ENCODE data around the gene CXCR1. TPM values are rescaled to one million over a fixed set of nuclear protein-coding genes. Genes with fewer than 3 reads are reported as not detected.

CXCR1 gene
- total RNA-seq, 1 donor from 2014 or later = 0.52 TPM

DNA sequence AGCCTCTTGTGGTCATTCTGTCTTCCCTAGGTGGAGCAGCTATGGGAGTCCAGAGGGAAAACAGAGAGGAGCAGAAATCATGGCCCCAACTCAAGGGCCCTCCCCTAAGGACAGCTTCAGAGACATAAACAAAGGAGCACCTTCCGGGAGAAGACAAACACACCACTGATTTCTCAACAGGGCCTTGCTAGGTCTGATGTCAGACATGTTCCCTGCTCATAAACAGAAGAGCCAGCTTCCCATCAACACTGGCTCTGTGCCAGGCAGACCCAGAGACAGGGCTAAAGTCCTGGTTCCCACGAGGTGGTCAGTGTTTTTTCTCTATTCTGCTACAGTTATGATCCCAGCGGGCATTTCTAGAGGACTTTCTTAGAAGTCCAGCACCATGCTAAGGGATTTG lies 21.6 kb downstream of the CXCR1 start:
- no peak overlapping the region for H3K27ac ChIP-seq (ENCODE audit: low read depth, low read length)
- no peak overlapping the region for H3K4me3 ChIP-seq (ENCODE audit: low read length in 3 of 3)
- no peaks in the 10 kb centered on the region for H3K9me3 ChIP-seq (ENCODE audit: control insufficient read depth in 3 of 3, low read length in 3 of 3)
- H3K36me3 ChIP-seq (ENCODE audit: control insufficient read depth in 3 of 3, insufficient read depth in 3 of 3, low read length in 3 of 3) = no peaks in the 10 kb centered on the region
- peaks cover 0 to 14% (median 0%) of the 10 kb centered on the region in 3 donors for H3K27me3 ChIP-seq (ENCODE audit: control insufficient read depth in 3 of 3, insufficient read depth in 3 of 3, low read length in 3 of 3)
- no peaks in the 10 kb centered on the region for H3K4me1 ChIP-seq (ENCODE audit: control insufficient read depth in 3 of 3, insufficient read depth in 3 of 3, low read length in 3 of 3)
- no peak overlapping the region for H3K9ac ChIP-seq (ENCODE audit: low read depth in 1 of 3, low read length in 3 of 3)

DNA sequence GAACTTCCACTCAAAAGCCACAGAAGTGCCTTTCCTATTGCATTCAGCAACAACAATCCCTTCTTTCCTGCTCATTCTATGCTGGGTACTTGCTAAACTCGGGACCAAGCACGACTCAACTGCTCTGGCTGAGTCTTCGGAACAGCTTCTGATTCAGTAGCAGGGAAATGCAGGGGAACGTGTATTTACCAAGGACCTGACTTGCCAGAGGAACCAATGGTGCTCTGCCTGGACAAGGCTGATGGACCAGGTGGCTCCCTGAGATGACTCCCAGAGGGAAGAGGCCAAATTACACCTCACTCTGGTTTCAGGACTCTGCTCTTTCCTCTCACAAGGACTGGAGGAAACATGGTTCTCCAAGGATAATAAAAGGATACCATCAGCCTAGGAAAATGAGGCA lies 28.7 kb downstream of the CXCR1 start:
- Histone ChIP-seq H3K27ac (ENCODE audit: low read depth, low read length) (no peak overlapping the region), H3K4me1 (ENCODE audit: control insufficient read depth in 3 of 3, insufficient read depth in 3 of 3, low read length in 3 of 3) (no peaks in the 10 kb centered on the region), H3K9me3 (ENCODE audit: control insufficient read depth in 3 of 3, low read length in 3 of 3) (no peaks in the 10 kb centered on the region), H3K27me3 (ENCODE audit: control insufficient read depth in 3 of 3, insufficient read depth in 3 of 3, low read length in 3 of 3) (peaks cover 16 to 33% (median 31%) of the 10 kb centered on the region in 3 donors), H3K36me3 (ENCODE audit: control insufficient read depth in 3 of 3, insufficient read depth in 3 of 3, low read length in 3 of 3) (no peaks in the 10 kb centered on the region), H3K4me3 (ENCODE audit: low read length in 3 of 3) (no peak overlapping the region), H3K9ac (ENCODE audit: low read depth in 1 of 3, low read length in 3 of 3) (no peak overlapping the region)

DNA sequence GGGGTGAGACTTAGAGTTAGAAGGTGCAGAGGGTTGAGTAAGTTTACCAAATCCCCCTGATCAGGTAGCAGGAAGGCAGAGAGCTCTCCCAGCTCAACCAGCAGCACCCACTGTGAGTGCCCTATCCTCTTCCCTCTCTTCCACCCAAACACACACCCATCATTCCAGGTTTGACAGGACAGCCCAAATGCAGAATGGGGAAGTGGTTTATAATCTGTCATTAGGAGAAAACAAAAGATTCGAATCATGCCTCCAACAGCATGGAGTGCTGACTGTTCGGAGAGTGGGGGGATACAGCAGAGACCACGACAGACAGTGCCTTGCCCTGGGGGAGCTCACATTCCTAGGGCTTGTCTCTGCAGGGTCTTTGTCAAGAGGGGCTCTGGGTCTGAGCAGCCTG lies 29.2 kb downstream of the CXCR1 start:
- no peak overlapping the region for H3K4me3 ChIP-seq (ENCODE audit: low read length in 3 of 3)
- H3K27me3 ChIP-seq (ENCODE audit: control insufficient read depth in 3 of 3, insufficient read depth in 3 of 3, low read length in 3 of 3) = peaks cover 16 to 31% (median 29%) of the 10 kb centered on the region in 3 donors
- H3K9ac ChIP-seq (ENCODE audit: low read depth in 1 of 3, low read length in 3 of 3) = no peak overlapping the region
- no peak overlapping the region for H3K27ac ChIP-seq (ENCODE audit: low read depth, low read length)
- H3K9me3 ChIP-seq (ENCODE audit: control insufficient read depth in 3 of 3, low read length in 3 of 3) = no peaks in the 10 kb centered on the region
- H3K4me1 ChIP-seq (ENCODE audit: control insufficient read depth in 3 of 3, insufficient read depth in 3 of 3, low read length in 3 of 3) = no peaks in the 10 kb centered on the region
- no peaks in the 10 kb centered on the region for H3K36me3 ChIP-seq (ENCODE audit: control insufficient read depth in 3 of 3, insufficient read depth in 3 of 3, low read length in 3 of 3)

DNA sequence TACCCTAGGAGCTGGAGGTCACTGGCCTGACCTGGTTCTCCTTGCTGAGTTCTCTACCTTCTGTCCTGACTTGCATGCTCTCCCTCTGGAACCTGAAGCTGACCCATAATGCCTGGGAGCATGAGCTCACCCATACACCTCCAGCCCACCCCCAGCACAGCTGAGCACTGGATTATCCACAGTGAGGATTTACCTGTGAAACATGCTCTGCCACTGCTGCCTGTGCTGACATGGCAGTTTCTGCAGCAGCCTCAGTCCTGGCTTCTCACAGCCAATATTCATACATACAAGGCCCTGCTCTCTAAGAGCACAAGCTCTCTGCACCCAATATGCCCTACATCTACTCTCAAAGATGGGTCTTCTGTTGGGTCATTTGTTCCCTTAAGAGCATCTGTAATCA lies 35.9 kb downstream of the CXCR1 start:
- peaks cover 8 to 14% (median 9%) of the 10 kb centered on the region in 3 donors for H3K27me3 ChIP-seq (ENCODE audit: control insufficient read depth in 3 of 3, insufficient read depth in 3 of 3, low read length in 3 of 3)
- H3K4me1 ChIP-seq (ENCODE audit: control insufficient read depth in 3 of 3, insufficient read depth in 3 of 3, low read length in 3 of 3) = no peaks in the 10 kb centered on the region
- H3K4me3 ChIP-seq (ENCODE audit: low read length in 3 of 3) = no peak overlapping the region
- H3K9ac ChIP-seq (ENCODE audit: low read depth in 1 of 3, low read length in 3 of 3) = no peak overlapping the region
- no peaks in the 10 kb centered on the region for H3K36me3 ChIP-seq (ENCODE audit: control insufficient read depth in 3 of 3, insufficient read depth in 3 of 3, low read length in 3 of 3)
- H3K27ac ChIP-seq (ENCODE audit: low read depth, low read length) = no peak overlapping the region
- H3K9me3 ChIP-seq (ENCODE audit: control insufficient read depth in 3 of 3, low read length in 3 of 3) = no peaks in the 10 kb centered on the region

DNA sequence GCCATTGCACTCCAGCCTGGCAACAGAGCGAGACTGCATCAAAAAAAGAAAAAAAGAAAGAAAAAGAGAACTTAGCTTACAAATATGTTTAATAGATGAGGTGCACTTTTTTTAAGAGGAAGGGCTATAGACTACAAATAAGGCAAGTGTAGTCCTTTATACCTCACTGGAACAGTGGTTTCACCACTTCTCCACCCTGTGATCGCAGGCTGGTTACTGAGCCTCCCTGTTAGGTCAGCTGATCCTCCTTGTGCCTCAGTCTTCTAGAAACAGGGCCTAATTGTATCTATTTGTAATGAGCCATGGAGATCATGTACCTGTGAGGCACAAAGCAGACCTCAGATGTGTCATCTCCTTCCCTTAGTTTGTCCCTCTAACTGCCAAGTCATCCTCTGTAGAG lies 36.4 kb downstream of the CXCR1 start:
- Histone ChIP-seq H3K4me3 (ENCODE audit: low read length in 3 of 3) (no peak overlapping the region), H3K9me3 (ENCODE audit: control insufficient read depth in 3 of 3, low read length in 3 of 3) (no peaks in the 10 kb centered on the region), H3K4me1 (ENCODE audit: control insufficient read depth in 3 of 3, insufficient read depth in 3 of 3, low read length in 3 of 3) (no peaks in the 10 kb centered on the region), H3K36me3 (ENCODE audit: control insufficient read depth in 3 of 3, insufficient read depth in 3 of 3, low read length in 3 of 3) (no peaks in the 10 kb centered on the region), H3K27ac (ENCODE audit: low read depth, low read length) (no peak overlapping the region), H3K9ac (ENCODE audit: low read depth in 1 of 3, low read length in 3 of 3) (no peak overlapping the region), H3K27me3 (ENCODE audit: control insufficient read depth in 3 of 3, insufficient read depth in 3 of 3, low read length in 3 of 3) (peaks cover 6 to 12% (median 7%) of the 10 kb centered on the region in 3 donors)

DNA sequence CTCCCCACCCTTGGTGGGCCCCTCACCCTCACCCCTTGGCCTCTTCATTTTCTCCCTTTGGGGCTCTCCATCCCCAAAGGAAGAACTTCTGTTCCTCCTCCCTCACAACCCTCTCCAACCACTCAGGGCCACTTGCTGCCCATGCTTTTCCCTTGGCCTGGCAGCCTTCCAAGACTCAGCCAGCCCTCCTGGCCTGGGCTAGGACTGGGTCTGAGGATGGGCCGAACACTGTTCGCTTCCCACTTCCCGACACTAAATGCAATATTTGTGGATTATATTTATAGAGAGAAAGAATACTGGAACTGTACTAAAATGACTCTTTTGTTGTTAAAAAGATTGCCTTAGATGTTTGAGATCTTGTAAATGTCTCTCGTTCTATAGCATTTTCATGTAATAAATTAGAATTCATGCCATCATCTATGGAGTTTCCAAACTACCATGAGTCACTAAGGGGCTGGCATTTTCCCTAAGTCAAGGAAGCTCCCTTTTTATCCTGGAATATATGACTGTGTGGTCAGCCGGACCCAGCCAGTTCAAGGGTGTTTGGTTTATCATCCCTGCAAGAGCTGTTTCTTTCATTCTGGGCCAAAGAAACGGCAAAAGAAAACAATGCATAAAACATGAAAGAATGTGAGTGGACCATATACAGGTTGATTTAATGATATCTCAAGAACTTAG lies 37.2 kb downstream of the CXCR1 start:
- Histone ChIP-seq H3K9me3 (ENCODE audit: control insufficient read depth in 3 of 3, low read length in 3 of 3) (no peaks in the 10 kb centered on the region), H3K27me3 (ENCODE audit: control insufficient read depth in 3 of 3, insufficient read depth in 3 of 3, low read length in 3 of 3) (peaks cover 3 to 16% (median 6%) of the 10 kb centered on the region in 3 donors), H3K4me3 (ENCODE audit: low read length in 3 of 3) (no peak overlapping the region), H3K9ac (ENCODE audit: low read depth in 1 of 3, low read length in 3 of 3) (no peak overlapping the region), H3K27ac (ENCODE audit: low read depth, low read length) (no peak overlapping the region), H3K36me3 (ENCODE audit: control insufficient read depth in 3 of 3, insufficient read depth in 3 of 3, low read length in 3 of 3) (no peaks in the 10 kb centered on the region), H3K4me1 (ENCODE audit: control insufficient read depth in 3 of 3, insufficient read depth in 3 of 3, low read length in 3 of 3) (no peaks in the 10 kb centered on the region)

DNA sequence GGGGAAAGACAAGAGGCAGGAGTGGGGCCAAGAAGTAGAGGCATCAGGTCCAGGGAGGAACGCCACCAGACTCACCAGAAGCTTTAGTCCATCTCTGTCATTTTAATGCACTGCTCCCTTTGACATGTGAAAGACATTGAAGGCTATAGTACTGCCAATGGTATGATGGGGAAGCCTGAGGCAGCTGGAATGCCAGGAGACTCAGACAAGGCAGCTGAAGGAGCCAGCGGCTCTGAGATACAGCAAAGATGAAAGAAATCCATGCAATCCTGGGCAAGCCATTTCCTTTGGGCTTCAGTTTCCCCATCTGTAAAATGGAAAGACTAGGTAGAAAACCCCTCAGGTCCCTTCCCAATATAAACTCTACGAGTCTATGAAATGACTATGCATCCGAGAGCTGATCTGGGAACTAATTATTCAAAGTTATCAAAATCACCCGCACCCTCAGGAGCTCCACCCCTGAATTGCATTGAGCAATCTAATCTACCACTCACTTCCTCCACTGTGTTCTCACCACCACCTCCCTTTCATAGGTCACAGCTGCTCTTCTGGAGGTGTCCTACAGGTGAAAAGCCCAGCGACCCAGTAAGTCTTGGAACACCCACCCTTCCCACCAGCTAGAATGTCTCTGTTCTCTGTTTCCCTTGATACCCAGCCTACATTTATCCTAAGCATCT lies 37.8 kb downstream of the CXCR1 start:
- peaks cover 3 to 18% (median 6%) of the 10 kb centered on the region in 3 donors for H3K27me3 ChIP-seq (ENCODE audit: control insufficient read depth in 3 of 3, insufficient read depth in 3 of 3, low read length in 3 of 3)
- no peak overlapping the region for H3K4me3 ChIP-seq (ENCODE audit: low read length in 3 of 3)
- H3K27ac ChIP-seq (ENCODE audit: low read depth, low read length) = no peak overlapping the region
- no peaks in the 10 kb centered on the region for H3K36me3 ChIP-seq (ENCODE audit: control insufficient read depth in 3 of 3, insufficient read depth in 3 of 3, low read length in 3 of 3)
- H3K9ac ChIP-seq (ENCODE audit: low read depth in 1 of 3, low read length in 3 of 3) = no peak overlapping the region
- no peaks in the 10 kb centered on the region for H3K4me1 ChIP-seq (ENCODE audit: control insufficient read depth in 3 of 3, insufficient read depth in 3 of 3, low read length in 3 of 3)
- H3K9me3 ChIP-seq (ENCODE audit: control insufficient read depth in 3 of 3, low read length in 3 of 3) = no peaks in the 10 kb centered on the region

DNA sequence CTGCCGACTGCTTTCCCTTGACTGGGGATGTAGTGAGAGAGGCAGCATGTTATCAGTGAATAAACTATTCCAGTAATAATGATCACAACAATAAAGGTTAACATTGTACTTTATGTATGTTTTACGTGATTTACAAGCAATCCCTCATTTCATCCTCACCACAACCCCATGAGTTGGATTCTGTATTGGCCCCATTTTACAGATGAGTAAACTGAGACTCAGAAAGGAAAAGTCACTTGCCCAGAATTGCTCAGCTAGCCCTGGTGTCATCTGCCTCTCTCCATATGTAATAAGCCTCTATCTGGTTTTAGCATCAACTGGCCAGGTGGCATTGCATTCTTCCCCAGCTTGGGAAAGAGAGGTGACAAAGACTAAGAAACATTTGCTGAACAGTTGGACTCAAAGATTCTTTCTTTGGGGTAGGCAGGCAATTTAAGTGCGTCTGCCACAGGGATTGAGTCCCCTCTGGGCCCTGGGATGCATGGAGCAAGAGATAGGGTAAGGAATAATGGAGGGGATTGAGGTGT lies 38.8 kb downstream of the CXCR1 start:
- H3K36me3 ChIP-seq (ENCODE audit: control insufficient read depth in 3 of 3, insufficient read depth in 3 of 3, low read length in 3 of 3) = no peaks in the 10 kb centered on the region
- no peaks in the 10 kb centered on the region for H3K9me3 ChIP-seq (ENCODE audit: control insufficient read depth in 3 of 3, low read length in 3 of 3)
- no peak overlapping the region for H3K27ac ChIP-seq (ENCODE audit: low read depth, low read length)
- H3K4me1 ChIP-seq (ENCODE audit: control insufficient read depth in 3 of 3, insufficient read depth in 3 of 3, low read length in 3 of 3) = no peaks in the 10 kb centered on the region
- no peak overlapping the region for H3K4me3 ChIP-seq (ENCODE audit: low read length in 3 of 3)
- H3K9ac ChIP-seq (ENCODE audit: low read depth in 1 of 3, low read length in 3 of 3) = no peak overlapping the region
- peaks cover 0 to 18% (median 4%) of the 10 kb centered on the region in 3 donors for H3K27me3 ChIP-seq (ENCODE audit: control insufficient read depth in 3 of 3, insufficient read depth in 3 of 3, low read length in 3 of 3)

DNA sequence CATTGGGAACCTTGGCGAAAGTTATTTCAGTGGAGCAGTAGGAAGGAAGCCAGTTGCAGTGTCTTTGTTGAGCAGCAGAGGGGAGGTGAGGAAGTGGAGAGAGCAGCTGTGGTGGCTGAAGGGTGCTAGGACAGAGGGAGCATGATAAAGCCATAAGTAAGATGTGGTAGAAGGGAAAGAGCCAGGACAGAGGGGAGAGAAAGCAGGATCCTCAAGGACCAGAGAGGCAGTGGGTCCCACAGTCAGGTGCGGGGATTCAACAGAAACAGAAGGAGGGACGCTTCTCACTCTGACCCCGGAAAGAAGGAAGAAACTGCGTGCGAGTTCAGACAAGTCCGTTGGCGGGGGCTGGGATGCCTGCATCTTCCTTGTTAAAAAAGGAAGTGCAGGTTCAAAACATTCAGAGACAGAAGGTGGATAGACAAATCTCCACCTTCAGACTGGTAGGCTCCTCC lies 41.1 kb downstream of the CXCR1 start, which contains the start of gene CXCR2:
TSS of gene CXCR2 (plus strand) at position 403 of the 455 bp plus-strand sequence. CDS start 8,774 bp downstream, outside the sequence.
- Histone ChIP-seq H3K36me3 (ENCODE audit: control insufficient read depth in 3 of 3, insufficient read depth in 3 of 3, low read length in 3 of 3) (no peaks in the 10 kb centered on the region), H3K4me1 (ENCODE audit: control insufficient read depth in 3 of 3, insufficient read depth in 3 of 3, low read length in 3 of 3) (no peaks in the 10 kb centered on the region), H3K9ac (ENCODE audit: low read depth in 1 of 3, low read length in 3 of 3) (no peak within 1 kb of the TSS), H3K27ac (ENCODE audit: low read depth, low read length) (no peak within 1 kb of the TSS), H3K9me3 (ENCODE audit: control insufficient read depth in 3 of 3, low read length in 3 of 3) (no peaks in the 10 kb centered on the region), H3K4me3 (ENCODE audit: low read length in 3 of 3) (no peak within 1 kb of the TSS), H3K27me3 (ENCODE audit: control insufficient read depth in 3 of 3, insufficient read depth in 3 of 3, low read length in 3 of 3) (peaks cover 0 to 18% (median 4%) of the 10 kb centered on the region in 3 donors)

DNA sequence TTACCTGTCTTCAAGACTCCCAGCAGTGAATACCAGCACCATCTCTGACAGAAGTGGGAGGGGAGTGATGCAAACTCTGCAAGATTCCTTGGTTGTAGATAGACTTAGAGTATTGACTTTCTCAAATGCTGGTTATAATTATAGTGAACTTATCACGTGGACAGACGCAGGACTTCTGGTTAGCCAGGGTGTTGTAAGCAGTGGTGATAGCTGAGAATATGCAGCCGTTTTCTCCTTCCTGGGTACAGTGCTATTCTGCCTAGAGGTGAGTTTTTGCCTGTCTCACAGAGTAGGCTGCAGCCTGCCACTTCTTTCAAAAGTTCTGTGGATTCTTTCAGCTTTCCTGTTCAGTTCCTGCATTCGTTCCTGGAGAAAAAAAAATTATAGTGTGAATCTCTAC lies 41.7 kb downstream of the CXCR1 start:
- H3K27me3 ChIP-seq (ENCODE audit: control insufficient read depth in 3 of 3, insufficient read depth in 3 of 3, low read length in 3 of 3) = peaks cover 0 to 18% (median 4%) of the 10 kb centered on the region in 3 donors
- H3K4me1 ChIP-seq (ENCODE audit: control insufficient read depth in 3 of 3, insufficient read depth in 3 of 3, low read length in 3 of 3) = no peaks in the 10 kb centered on the region
- H3K9me3 ChIP-seq (ENCODE audit: control insufficient read depth in 3 of 3, low read length in 3 of 3) = no peaks in the 10 kb centered on the region
- no peak overlapping the region for H3K27ac ChIP-seq (ENCODE audit: low read depth, low read length)
- no peaks in the 10 kb centered on the region for H3K36me3 ChIP-seq (ENCODE audit: control insufficient read depth in 3 of 3, insufficient read depth in 3 of 3, low read length in 3 of 3)
- H3K4me3 ChIP-seq (ENCODE audit: low read length in 3 of 3) = no peak overlapping the region
- no peak overlapping the region for H3K9ac ChIP-seq (ENCODE audit: low read depth in 1 of 3, low read length in 3 of 3)

All from skeletal muscle tissue (tissue), 4 donors.